GM12872 (cell line): ENCODE measurements around the gene RPUSD1.

Source experiments
- CTCF ChIP-seq: IDR thresholded peaks from 3 replicates; pipeline ENCODE4 v1.5.1; 2011; ENCODE audit warnings: low read depth, mild to moderate bottlenecking, low read length, moderate library complexity; ENCODE audit not compliant: insufficient read depth

Gene RPUSD1

GRCh38 chr16:795580-796229 is 7.5 kb upstream of the RPUSD1 start:
- TF ChIP-seq CTCF = no peak

- no peak for TF ChIP-seq CTCF
These were observed 6.8 kb upstream of the RPUSD1 start for GRCh38 chr16:794853-795466.

- no peak for TF ChIP-seq CTCF
These were observed 6.1 kb upstream of the RPUSD1 start for GRCh38 chr16:794091-794822.

GRCh38 chr16:793414-793813 is 5.2 kb upstream of the RPUSD1 start:
- TF ChIP-seq CTCF = no peak

GRCh38 chr16:792221-792995 is 4.2 kb upstream of the RPUSD1 start:
- no peak for TF ChIP-seq CTCF

GRCh38 chr16:791131-791530 is 3.0 kb upstream of the RPUSD1 start:
- TF ChIP-seq CTCF = no peak

GRCh38 chr16:790086-790485 is 1.9 kb upstream of the RPUSD1 start:
- no peak for TF ChIP-seq CTCF
